Measurements from ENCODE around the gene RNASE11.
"Not testable (repeated sequence)": the region's sequence is repeated elsewhere in the genome, so short reads cannot be mapped to it uniquely, and the experiment has no call there.

RNASE11 gene

GRCh38 chr14:20613094-20614037, 25.6 kb upstream of the RNASE11 start:
- DNase-seq = peak; percentile 96

DNA sequence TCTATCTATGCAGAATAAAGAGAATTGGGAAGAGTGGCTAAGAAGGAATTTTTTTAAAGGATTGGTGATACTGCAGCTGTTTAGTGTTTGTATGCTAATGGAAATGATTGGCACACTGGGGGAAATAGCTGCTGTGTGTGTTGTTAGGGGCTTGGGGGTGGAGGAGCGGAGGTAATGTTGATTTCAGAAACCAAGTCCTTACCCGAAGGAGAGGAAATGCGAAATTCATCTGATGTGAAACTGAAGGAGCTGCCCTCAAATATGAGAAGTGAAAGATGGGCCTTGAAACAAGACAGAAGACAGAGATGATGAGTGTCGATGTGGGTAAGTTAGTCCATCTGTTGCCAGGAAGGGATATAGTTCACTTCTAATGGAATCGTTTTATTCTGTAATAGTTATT, 24.6 kb upstream of the RNASE11 start:
- no peak for DNase-seq

- no peak for DNase-seq
These were observed 23.5 kb upstream of the RNASE11 start for GRCh38 chr14:20611277-20611676.

DNA sequence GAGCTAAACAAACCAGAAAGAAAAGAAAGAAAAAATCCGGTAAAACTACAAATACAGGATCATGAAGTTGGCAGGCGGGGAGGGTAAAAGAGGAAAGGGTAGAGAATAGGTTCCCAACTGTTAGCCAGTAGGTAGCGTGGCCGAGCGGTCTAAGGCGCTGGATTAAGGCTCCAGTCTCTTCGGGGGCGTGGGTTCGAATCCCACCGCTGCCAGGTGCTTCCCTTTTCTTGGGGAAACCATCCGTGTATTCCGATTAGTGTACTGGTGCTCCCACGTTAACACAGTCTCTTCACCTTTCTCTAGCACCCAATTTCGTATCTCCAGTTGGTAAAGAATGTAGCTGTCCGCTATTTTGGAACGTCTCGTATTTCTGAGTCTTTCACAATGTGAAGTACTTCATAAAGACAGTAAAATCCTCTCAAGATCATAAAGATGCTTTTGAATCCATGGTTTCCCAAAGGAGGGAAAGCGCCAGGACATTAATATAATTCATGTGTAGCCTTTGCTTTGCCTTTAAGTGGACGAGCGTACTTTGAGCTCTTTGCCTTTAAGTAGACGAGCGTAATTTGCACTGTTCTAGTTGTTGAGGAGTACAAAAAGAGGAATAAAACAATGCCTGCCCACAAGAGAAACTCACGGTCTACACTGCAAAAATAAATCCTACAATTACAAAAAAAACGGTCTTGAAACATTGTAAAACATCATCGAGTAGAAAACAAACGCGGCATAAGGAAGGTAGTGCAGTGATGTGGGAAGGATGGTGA, 22.4 kb upstream of the RNASE11 start:
- peak; percentile 83 for DNase-seq

- peak; percentile 74 for DNase-seq
These were observed 21.6 kb upstream of the RNASE11 start for GRCh38 chr14:20609215-20610001.

DNA sequence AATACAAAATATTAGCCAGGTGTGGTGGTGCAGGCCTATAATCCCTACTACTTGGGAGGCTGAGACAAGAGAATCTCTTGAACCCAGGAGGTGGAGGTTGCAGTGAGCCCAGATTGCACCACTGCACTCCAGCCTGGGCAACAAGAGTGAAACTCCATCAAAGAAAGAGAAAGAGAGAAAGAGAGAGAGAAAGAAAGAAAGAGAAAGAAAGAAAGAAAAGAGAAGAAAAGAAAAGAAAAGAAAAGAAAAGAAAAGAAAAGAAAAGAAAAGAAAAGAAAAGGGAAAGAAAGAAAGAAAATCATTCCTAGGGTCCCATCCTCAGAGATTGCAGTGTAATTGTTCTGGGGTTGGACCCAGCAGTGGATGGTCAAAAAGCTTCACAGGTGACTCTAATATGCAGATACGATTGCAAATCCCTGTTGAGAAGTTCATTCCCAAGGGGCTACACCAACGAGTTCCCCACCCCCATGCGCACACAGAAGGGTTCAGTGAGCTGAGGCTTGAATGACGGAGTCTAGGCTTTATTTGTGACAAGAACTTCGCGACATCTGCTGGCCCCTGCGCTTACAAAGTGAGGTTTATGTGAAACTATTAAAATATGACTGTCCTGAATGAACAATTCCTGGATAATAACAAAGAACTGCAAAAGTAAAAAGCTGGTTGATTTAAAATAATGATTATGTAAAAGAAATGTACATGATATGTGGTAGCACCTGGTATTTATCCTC, 20.7 kb upstream of the RNASE11 start:
- DNase-seq = no peak

- DNase-seq = no peak
These were observed 19.8 kb upstream of the RNASE11 start for GRCh38 chr14:20607617-20608016.

DNA sequence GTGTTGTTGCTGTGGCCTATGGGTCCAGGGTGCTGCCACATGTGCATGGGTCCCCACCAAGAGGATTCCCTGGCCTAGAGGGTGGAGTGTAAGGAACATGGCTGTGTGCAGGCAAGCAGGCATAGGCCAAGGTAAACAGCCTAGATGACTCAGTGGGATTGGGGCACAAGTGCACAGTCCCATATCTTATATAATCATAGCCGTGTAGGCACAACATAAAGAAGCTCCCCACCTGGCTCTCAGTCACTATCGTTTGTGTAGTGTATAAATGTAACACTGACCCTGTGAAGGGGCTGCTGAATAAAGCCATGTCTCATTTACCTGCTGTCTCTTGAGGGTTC, 19.1 kb upstream of the RNASE11 start:
- no peak for DNase-seq

- DNase-seq = no peak
These were observed 18.5 kb upstream of the RNASE11 start for GRCh38 chr14:20606190-20606901.

DNA sequence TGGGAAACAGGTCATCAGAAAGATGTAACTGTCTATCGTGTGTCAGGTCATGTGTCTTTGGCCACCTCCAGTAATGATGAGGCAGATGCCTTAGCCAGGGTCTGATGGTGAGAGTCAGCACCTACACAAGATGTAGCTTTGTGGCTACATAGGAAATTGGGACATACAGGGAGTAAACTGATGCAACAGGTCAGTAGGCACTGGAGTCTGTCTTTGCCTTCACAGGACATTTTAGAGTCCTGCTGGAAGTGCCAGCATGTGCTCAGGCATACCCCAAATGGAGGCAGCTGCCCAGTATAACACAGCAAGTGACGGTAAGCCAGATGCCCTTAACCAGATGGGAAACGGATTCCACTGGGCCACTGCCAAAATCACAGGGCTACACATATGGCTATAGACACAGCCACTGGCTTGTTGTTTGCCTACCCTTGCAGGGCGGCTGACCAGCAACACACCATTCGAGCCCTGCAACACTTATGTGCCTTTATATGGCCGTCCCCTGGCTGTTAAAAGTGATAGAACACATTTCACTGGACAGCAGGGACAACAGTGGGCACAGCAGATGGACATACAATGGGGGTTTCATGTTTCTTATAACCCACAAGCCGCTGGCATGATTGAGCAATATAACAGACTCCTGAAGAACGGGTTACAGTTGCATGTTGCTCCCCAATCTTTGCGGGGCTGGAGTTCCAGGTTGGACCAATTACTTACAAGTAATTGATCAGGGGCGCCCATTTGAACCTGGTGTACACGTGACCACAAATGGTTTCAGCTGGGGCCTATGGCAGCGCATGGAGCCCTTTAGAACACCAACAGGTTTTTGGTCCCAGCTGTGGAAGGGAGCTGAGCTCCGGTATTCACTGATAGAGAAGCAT, 16.3 kb upstream of the RNASE11 start:
- no peak for DNase-seq

GRCh38 chr14:20602583-20602982, 14.8 kb upstream of the RNASE11 start:
- DNase-seq = no peak

- DNase-seq = no peak
These were observed 13.7 kb upstream of the RNASE11 start for GRCh38 chr14:20601522-20601921.

GRCh38 chr14:20597108-20597507, 9.3 kb upstream of the RNASE11 start:
- no peak for DNase-seq

GRCh38 chr14:20595726-20596125, 7.9 kb upstream of the RNASE11 start:
- DNase-seq = not testable (repeated sequence)

DNA sequence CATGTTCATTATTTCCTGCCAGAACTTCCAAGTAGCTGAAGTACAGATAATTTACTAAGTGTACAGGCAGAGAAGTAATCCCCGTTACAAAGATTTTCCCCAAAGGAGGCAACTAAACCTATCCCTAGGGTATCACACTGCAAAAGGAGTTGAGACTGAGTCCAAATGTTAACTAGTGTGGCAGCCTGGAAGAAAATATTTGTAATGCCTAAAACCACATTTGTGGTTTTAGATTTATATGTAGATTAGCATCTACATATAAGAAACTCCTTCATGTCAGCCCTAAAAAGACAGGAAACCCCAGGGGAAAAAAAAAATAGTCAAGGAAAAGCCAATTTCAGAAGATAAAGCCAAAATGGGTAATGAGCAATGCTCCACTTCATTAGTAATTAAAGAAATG, 4.8 kb upstream of the RNASE11 start:
- DNase-seq = no peak

DNA sequence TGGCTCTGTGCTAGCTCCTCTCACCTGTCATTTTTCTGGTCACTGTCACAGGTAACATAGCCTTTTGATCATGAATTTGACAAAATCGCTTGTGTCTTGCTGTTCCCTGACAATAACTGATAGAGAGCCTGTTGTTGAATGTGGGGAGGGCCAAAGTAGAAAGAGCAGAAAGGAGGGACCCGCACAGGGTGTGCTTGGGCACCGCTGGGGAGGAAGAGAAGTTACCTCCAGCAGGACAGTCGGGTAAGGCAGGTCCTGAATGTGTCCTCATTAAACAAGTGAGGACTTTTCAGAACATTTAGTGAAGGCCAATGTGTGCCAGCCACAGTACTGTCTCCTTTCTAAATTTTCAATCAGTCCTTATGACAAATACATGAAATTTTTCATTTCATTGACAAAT, 3.4 kb upstream of the RNASE11 start, which contains the start of gene RNASE12:
TSS of gene RNASE12 (minus strand) at position 142 of the 400 bp plus-strand sequence. CDS start 653 bp downstream, outside the sequence.
- DNase-seq = no peak

DNA sequence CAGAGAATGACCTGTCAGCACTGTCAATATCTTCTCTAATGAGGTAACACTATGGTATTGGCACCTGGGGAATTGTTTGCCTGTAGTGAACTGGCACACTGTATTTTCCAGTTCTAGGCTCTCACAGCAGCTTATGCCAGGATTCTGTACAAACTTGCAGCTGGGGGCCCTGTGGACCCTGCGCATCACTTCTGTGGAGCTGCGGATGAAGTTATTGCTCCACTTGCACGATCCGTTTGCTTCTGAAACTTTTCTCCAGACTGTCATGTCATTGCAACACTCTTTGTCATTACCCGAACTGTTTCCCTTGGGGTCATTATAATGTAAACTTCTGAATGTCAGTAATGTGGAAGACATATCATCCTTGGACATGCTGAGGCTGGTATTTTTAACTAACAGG, 3.9 kb downstream of the RNASE11 start:
- DNase-seq = no peak

GRCh38 chr14:20583142-20583541, 4.7 kb downstream of the RNASE11 start:
- no peak for DNase-seq

GRCh38 chr14:20580242-20580641, 7.6 kb downstream of the RNASE11 start:
- no peak for DNase-seq

GRCh38 chr14:20578784-20579502, 8.9 kb downstream of the RNASE11 start:
- DNase-seq = no peak

Measured in NCI-H146 (cell line).